BLaER1 treated with 17β-estradiol and CSF1 and Interleukin-3, amounts not matched to agents 10 nM and 100 nM (cell line): Measurements from ENCODE around the gene CACNA1D.

Source experiments
- H3K27ac ChIP-seq, 11 experiments: shearing (Covaris generic); formaldehyde crosslinking; 2 replicates each; pipeline ENCODE4 v1.8.1; 2022
- H3K27me3 ChIP-seq, 11 experiments: shearing (Covaris generic); formaldehyde crosslinking; 2 replicates each; pipeline ENCODE4 v1.8.1; 2022
- H3K36me3 ChIP-seq, 11 experiments: shearing (Covaris generic); formaldehyde crosslinking; 2 replicates each; pipeline ENCODE4 v1.8.1; 2022
- H3K4me1 ChIP-seq, 10 experiments: shearing (Covaris generic); formaldehyde crosslinking; 2 replicates each; pipeline ENCODE4 v1.8.1; 2022
- H3K4me2 ChIP-seq, 11 experiments: shearing (Covaris generic); formaldehyde crosslinking; 2 replicates each; pipeline ENCODE4 v1.8.1; 2022
- H3K4me3 ChIP-seq, 10 experiments: shearing (Covaris generic); formaldehyde crosslinking; 2 replicates each; pipeline ENCODE4 v1.8.1; 2022
- H3K9ac ChIP-seq, 11 experiments: shearing (Covaris generic); formaldehyde crosslinking; 2 replicates each; pipeline ENCODE4 v1.8.1; 2022
- H3K9me3 ChIP-seq, 11 experiments: shearing (Covaris generic); formaldehyde crosslinking; replicated peaks in 1 of 11; 2 replicates each; pipeline ENCODE4 v1.8.1; 2022
- H4K20me1 ChIP-seq, 11 experiments: shearing (Covaris generic); formaldehyde crosslinking; 2 replicates each; pipeline ENCODE4 v1.8.1; 2022
- Cebpa-rat ChIP-seq, 11 experiments: shearing (Covaris generic); IDR thresholded peaks; 2 replicates each; pipeline ENCODE4 v1.8.1; 2022

Gene CACNA1D

GRCh38 chr3:53513556-53514190, 19.3 kb downstream of the CACNA1D start:
- Histone ChIP-seq H3K4me2 (no peak overlapping the region), H3K4me3 (no peak overlapping the region), H3K27me3 (no peaks in the 10 kb centered on the region), H3K9ac (no peak overlapping the region), H3K4me1 (peaks cover 0 to 22% (median 5%) of the 10 kb centered on the region in 10 experiments; a peak in 10 of 20 replicates), H3K36me3 (no peaks in the 10 kb centered on the region), H3K27ac (no peak overlapping the region), H4K20me1 (no peaks in the 10 kb centered on the region), H3K9me3 (no peaks in the 10 kb centered on the region)
- TF ChIP-seq Cebpa-rat (IDR thresholded peaks at IDR 0.05): no peak

- Histone ChIP-seq H4K20me1 (no peaks in the 10 kb centered on the region), H3K27me3 (no peaks in the 10 kb centered on the region), H3K9me3 (no peaks in the 10 kb centered on the region), H3K9ac (no peak overlapping the region), H3K4me3 (no peak overlapping the region), H3K4me1 (peaks cover 0 to 34% (median 10%) of the 10 kb centered on the region in 10 experiments; a peak in 11 of 20 replicates), H3K27ac (no peak overlapping the region), H3K4me2 (peak overlapping the region in 2 of 11 experiments; percentile 20 to 27; a peak in 2 of 22 replicates), H3K36me3 (no peaks in the 10 kb centered on the region)
- no peak for TF ChIP-seq Cebpa-rat (IDR thresholded peaks at IDR 0.05)
Observed at GRCh38 chr3:53516339-53516738, 21.9 kb downstream of the CACNA1D start.

GRCh38 chr3:53518495-53518981, 24.1 kb downstream of the CACNA1D start:
- peak in 9 of 11 experiments; percentile 38 to 72 (median 62); a peak in 12 of 22 replicates for TF ChIP-seq Cebpa-rat (IDR thresholded peaks at IDR 0.05)
- H3K36me3 ChIP-seq: no peaks in the 10 kb centered on the region
- no peak overlapping the region for H3K4me3 ChIP-seq
- peaks cover 0 to 34% (median 10%) of the 10 kb centered on the region in 10 experiments; a peak in 11 of 20 replicates for H3K4me1 ChIP-seq
- H3K27ac ChIP-seq: peak overlapping the region in 4 of 11 experiments; percentile 11 to 57 (median 28); a peak in 6 of 22 replicates
- H3K9ac ChIP-seq: no peak overlapping the region
- no peaks in the 10 kb centered on the region for H4K20me1 ChIP-seq
- H3K9me3 ChIP-seq: no peaks in the 10 kb centered on the region
- H3K27me3 ChIP-seq: no peaks in the 10 kb centered on the region
- peak overlapping the region in 6 of 11 experiments; percentile 1 to 76 (median 62); a peak in 12 of 22 replicates for H3K4me2 ChIP-seq

GRCh38 chr3:53519065-53519709, 24.8 kb downstream of the CACNA1D start:
- TF ChIP-seq Cebpa-rat (IDR thresholded peaks at IDR 0.05): 0 out of 22 replicates have a peak, but pooled peaks of 1 of the 11 experiments have one; percentile 8
- Histone ChIP-seq H3K9me3 (no peaks in the 10 kb centered on the region), H3K9ac (no peak overlapping the region), H3K4me2 (peak overlapping the region in 6 of 11 experiments; percentile 1 to 76 (median 62); a peak in 10 of 22 replicates), H3K4me3 (no peak overlapping the region), H3K27ac (peak overlapping the region in 4 of 11 experiments; percentile 11 to 57 (median 28); a peak in 6 of 22 replicates), H3K36me3 (no peaks in the 10 kb centered on the region), H3K27me3 (no peaks in the 10 kb centered on the region), H4K20me1 (no peaks in the 10 kb centered on the region), H3K4me1 (peaks cover 0 to 34% (median 10%) of the 10 kb centered on the region in 10 experiments; a peak in 11 of 20 replicates)

- Histone ChIP-seq H3K9ac (no peak overlapping the region), H3K4me3 (no peak overlapping the region), H3K4me1 (peaks cover 0 to 16% (median 6%) of the 10 kb centered on the region in 10 experiments; a peak in 11 of 20 replicates), H3K9me3 (no peaks in the 10 kb centered on the region), H3K27ac (no peak overlapping the region), H3K36me3 (no peaks in the 10 kb centered on the region), H3K4me2 (no peak overlapping the region), H3K27me3 (no peaks in the 10 kb centered on the region), H4K20me1 (no peaks in the 10 kb centered on the region)
- no peak for TF ChIP-seq Cebpa-rat (IDR thresholded peaks at IDR 0.05)
Observed at GRCh38 chr3:53523346-53523745, 28.9 kb downstream of the CACNA1D start.

GRCh38 chr3:53524566-53524965, 30.2 kb downstream of the CACNA1D start:
- Histone ChIP-seq H3K9ac (no peak overlapping the region), H3K36me3 (no peaks in the 10 kb centered on the region), H4K20me1 (no peaks in the 10 kb centered on the region), H3K9me3 (no peaks in the 10 kb centered on the region), H3K27ac (no peak overlapping the region), H3K4me1 (peaks cover 0 to 3% (median 0%) of the 10 kb centered on the region in 10 experiments; a peak in 6 of 20 replicates), H3K4me2 (no peak overlapping the region), H3K4me3 (no peak overlapping the region), H3K27me3 (no peaks in the 10 kb centered on the region)
- TF ChIP-seq Cebpa-rat (IDR thresholded peaks at IDR 0.05): no peak

- Histone ChIP-seq H3K27me3 (no peaks in the 10 kb centered on the region), H3K27ac (no peak overlapping the region), H3K36me3 (no peaks in the 10 kb centered on the region), H3K4me3 (no peak overlapping the region), H3K4me2 (no peak overlapping the region), H4K20me1 (no peaks in the 10 kb centered on the region), H3K4me1 (no peaks in the 10 kb centered on the region), H3K9ac (no peak overlapping the region), H3K9me3 (no peaks in the 10 kb centered on the region)
- TF ChIP-seq Cebpa-rat (IDR thresholded peaks at IDR 0.05): no peak
Observed at GRCh38 chr3:53525765-53526703, 31.6 kb downstream of the CACNA1D start.

- TF ChIP-seq Cebpa-rat (IDR thresholded peaks at IDR 0.05): no peak
- H3K27ac ChIP-seq: no peak overlapping the region
- no peak overlapping the region for H3K9ac ChIP-seq
- no peaks in the 10 kb centered on the region for H3K27me3 ChIP-seq
- no peaks in the 10 kb centered on the region for H4K20me1 ChIP-seq
- H3K4me2 ChIP-seq: no peak overlapping the region
- no peaks in the 10 kb centered on the region for H3K36me3 ChIP-seq
- no peaks in the 10 kb centered on the region for H3K4me1 ChIP-seq
- H3K4me3 ChIP-seq: no peak overlapping the region
- no peaks in the 10 kb centered on the region for H3K9me3 ChIP-seq
Observed at GRCh38 chr3:53526704-53527055, 32.3 kb downstream of the CACNA1D start.

GRCh38 chr3:53530205-53530604, 35.8 kb downstream of the CACNA1D start:
- no peak for TF ChIP-seq Cebpa-rat (IDR thresholded peaks at IDR 0.05)

More at GRCh38 chr3:53530205-53530604, 35.8 kb downstream of the CACNA1D start:
- H3K9me3 ChIP-seq: no peaks in the 10 kb centered on the region
- H3K4me3 ChIP-seq: no peak overlapping the region
- no peaks in the 10 kb centered on the region for H3K27me3 ChIP-seq
- H3K4me1 ChIP-seq: no peaks in the 10 kb centered on the region
- H4K20me1 ChIP-seq: no peaks in the 10 kb centered on the region
- no peak overlapping the region for H3K4me2 ChIP-seq
- H3K36me3 ChIP-seq: no peaks in the 10 kb centered on the region
- H3K9ac ChIP-seq: no peak overlapping the region
- H3K27ac ChIP-seq: no peak overlapping the region
